Endothelial cell of umbilical vein (primary cell): ENCODE data around the gene VAC14.

Source experiments
- CTCF ChIP-seq, 2 donors: IDR thresholded peaks; 1 replicate in 1 of 2; 2 replicates in 1 of 2; pipeline ENCODE4 v1.5.1; 2011; ENCODE audit warnings: low read length in 2 of 2, mild to moderate bottlenecking in 2 of 2, moderate library complexity in 2 of 2, control low read depth in 1 of 2, inconsistent platforms in 1 of 2, low read depth in 1 of 2; ENCODE audit not compliant: insufficient read depth in 1 of 2; ENCODE audit errors: extremely low read depth in 1 of 2
- EZH2 ChIP-seq: IDR thresholded peaks from 2 replicates; pipeline ENCODE4 v1.6.1; 2012; ENCODE audit warnings: borderline replicate concordance, low read depth, mild to moderate bottlenecking, moderate library complexity, low read length, inconsistent platforms; ENCODE audit not compliant: severe bottlenecking
- JUN ChIP-seq: IDR thresholded peaks from 2 replicates; pipeline ENCODE4 v1.6.1; 2011; ENCODE audit warnings: borderline replicate concordance, low read depth; ENCODE audit not compliant: insufficient read length, insufficient read depth
- MAX ChIP-seq: IDR thresholded peaks from 2 replicates; pipeline ENCODE4 v1.6.1; 2011; ENCODE audit not compliant: insufficient read depth, insufficient read length
- MYC ChIP-seq: IDR thresholded peaks from one replicate; pipeline ENCODE4 v1.6.1; 2011; ENCODE audit warnings: mild to moderate bottlenecking, low read depth, low read length
- POLR2A ChIP-seq: IDR thresholded peaks from 2 replicates; pipeline ENCODE4 v1.6.1; 2012; ENCODE audit warnings: low read depth, mild to moderate bottlenecking, control low read depth, low read length
- POLR2AphosphoS5 ChIP-seq: IDR thresholded peaks from 2 replicates; pipeline ENCODE4 v1.6.1; 2012; ENCODE audit warnings: low read depth, mild to moderate bottlenecking, control low read depth, low read length, moderate library complexity; ENCODE audit not compliant: insufficient read depth

GRCh38 chr16:70720425-70721201 lies 80.3 kb downstream of the VAC14 start:
- TF ChIP-seq EZH2 (no peak), POLR2A (no peak), CTCF (IDR thresholded peaks at IDR 0.05; ENCODE audit: extremely low read depth in 1 of 2, insufficient read depth in 1 of 2, low read depth in 1 of 2, low read length in 2 of 2) (no peak), POLR2AphosphoS5 (no peak), MYC (no peak), MAX (no peak), JUN (no peak)
